Measurements from ENCODE around the gene CAPN11. TPM values are rescaled to one million over a fixed set of nuclear protein-coding genes. Genes with fewer than 3 reads are reported as not detected.
"Not testable (repeated sequence)": the region's sequence is repeated elsewhere in the genome, so short reads cannot be mapped to it uniquely, and the experiment has no call there.

CAPN11 gene
- total RNA-seq, 1 experiment from 2014 or later = 0.97 TPM

GRCh38 chr6:44226368-44227147 lies 67.9 kb downstream of the CAPN11 start:
- Histone ChIP-seq H3K9me3 (replicated peaks) (no peaks in the 10 kb centered on the region), H3K4me3 (no peak overlapping the region; the same call in 1 of the 2 replicates), H3K36me3 (peaks cover 16% of the 10 kb centered on the region; the same call in 1 of the 2 replicates), H3K27ac (peak overlapping the region; percentile 12; the same call in 1 of the 2 replicates), H3K27me3 (no peaks in the 10 kb centered on the region), H3K4me1 (peaks cover 35% of the 10 kb centered on the region)
- peak; percentile 72 for DNase-seq

GRCh38 chr6:44227148-44227793 lies 68.7 kb downstream of the CAPN11 start:
- Histone ChIP-seq H3K36me3 (peaks cover 20% of the 10 kb centered on the region; the same call in 1 of the 2 replicates), H3K27me3 (no peaks in the 10 kb centered on the region), H3K27ac (no peak overlapping the region; the same call in 1 of the 2 replicates), H3K9me3 (replicated peaks) (no peaks in the 10 kb centered on the region), H3K4me1 (peaks cover 32% of the 10 kb centered on the region), H3K4me3 (no peak overlapping the region)
- peak in 1 of 2 experiments; percentile 18 for DNase-seq

- no peaks in the 10 kb centered on the region for H3K27me3 ChIP-seq
- H3K4me1 ChIP-seq = peaks cover 26% of the 10 kb centered on the region
- no peaks in the 10 kb centered on the region for H3K9me3 ChIP-seq (replicated peaks)
- DNase-seq = no peak
- H3K36me3 ChIP-seq = peaks cover 24% of the 10 kb centered on the region; the same call in 1 of the 2 replicates
- H3K27ac ChIP-seq = no peak overlapping the region
- H3K4me3 ChIP-seq = no peak overlapping the region
These were observed 69.4 kb downstream of the CAPN11 start for GRCh38 chr6:44228031-44228430.

DNA sequence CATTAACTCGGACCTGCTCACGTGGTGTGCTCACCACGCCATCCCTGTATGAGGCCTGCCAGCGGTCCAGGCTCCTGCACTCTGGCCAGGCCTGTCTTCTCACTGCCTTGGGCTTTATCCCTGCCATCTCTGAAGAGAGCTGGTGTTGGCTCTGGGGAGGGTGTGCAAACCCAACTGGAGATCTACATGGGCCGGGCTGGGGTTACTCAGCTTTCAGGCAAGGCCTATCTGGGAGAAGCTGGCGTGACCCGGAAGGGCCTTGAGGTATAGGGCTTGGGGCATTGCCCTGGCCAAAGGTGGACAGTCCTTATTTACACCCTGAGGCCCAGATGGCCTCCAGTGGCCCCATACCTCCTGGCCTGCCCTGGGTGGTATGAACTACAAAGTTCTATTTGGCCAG lies 69.8 kb downstream of the CAPN11 start:
- H3K4me3 ChIP-seq = no peak overlapping the region
- peaks cover 26% of the 10 kb centered on the region for H3K4me1 ChIP-seq
- no peak overlapping the region for H3K27ac ChIP-seq
- no peaks in the 10 kb centered on the region for H3K27me3 ChIP-seq
- H3K36me3 ChIP-seq = peaks cover 26% of the 10 kb centered on the region; the same call in 1 of the 2 replicates
- no peak for DNase-seq
- no peaks in the 10 kb centered on the region for H3K9me3 ChIP-seq (replicated peaks)

GRCh38 chr6:44228836-44229235 lies 70.2 kb downstream of the CAPN11 start:
- no peak overlapping the region for H3K4me3 ChIP-seq
- H3K27ac ChIP-seq = no peak overlapping the region
- no peaks in the 10 kb centered on the region for H3K27me3 ChIP-seq
- DNase-seq = no peak
- peaks cover 26% of the 10 kb centered on the region for H3K4me1 ChIP-seq
- H3K36me3 ChIP-seq = peaks cover 26% of the 10 kb centered on the region; the same call in 1 of the 2 replicates
- no peaks in the 10 kb centered on the region for H3K9me3 ChIP-seq (replicated peaks)

- peaks cover 24% of the 10 kb centered on the region for H3K4me1 ChIP-seq
- H3K27me3 ChIP-seq = no peaks in the 10 kb centered on the region
- H3K4me3 ChIP-seq = no peak overlapping the region
- no peaks in the 10 kb centered on the region for H3K9me3 ChIP-seq (replicated peaks)
- H3K36me3 ChIP-seq = peaks cover 29% of the 10 kb centered on the region
- DNase-seq = no peak
- H3K27ac ChIP-seq = no peak overlapping the region
These were observed 70.9 kb downstream of the CAPN11 start for GRCh38 chr6:44229376-44230033.

GRCh38 chr6:44230034-44230675 lies 71.5 kb downstream of the CAPN11 start:
- H3K4me1 ChIP-seq = peaks cover 18% of the 10 kb centered on the region
- no peaks in the 10 kb centered on the region for H3K27me3 ChIP-seq
- H3K36me3 ChIP-seq = peaks cover 34% of the 10 kb centered on the region
- no peak overlapping the region for H3K27ac ChIP-seq
- H3K9me3 ChIP-seq (replicated peaks) = no peaks in the 10 kb centered on the region
- no peak overlapping the region for H3K4me3 ChIP-seq
- no peak for DNase-seq

- not testable (repeated sequence) for H3K27me3 ChIP-seq; H3K27ac ChIP-seq; DNase-seq; H3K4me3 ChIP-seq; H3K9me3 ChIP-seq (replicated peaks); H3K4me1 ChIP-seq
- H3K36me3 ChIP-seq = peaks cover 34% of the 10 kb centered on the region
These were observed 72.8 kb downstream of the CAPN11 start for GRCh38 chr6:44231426-44231825.

DNA sequence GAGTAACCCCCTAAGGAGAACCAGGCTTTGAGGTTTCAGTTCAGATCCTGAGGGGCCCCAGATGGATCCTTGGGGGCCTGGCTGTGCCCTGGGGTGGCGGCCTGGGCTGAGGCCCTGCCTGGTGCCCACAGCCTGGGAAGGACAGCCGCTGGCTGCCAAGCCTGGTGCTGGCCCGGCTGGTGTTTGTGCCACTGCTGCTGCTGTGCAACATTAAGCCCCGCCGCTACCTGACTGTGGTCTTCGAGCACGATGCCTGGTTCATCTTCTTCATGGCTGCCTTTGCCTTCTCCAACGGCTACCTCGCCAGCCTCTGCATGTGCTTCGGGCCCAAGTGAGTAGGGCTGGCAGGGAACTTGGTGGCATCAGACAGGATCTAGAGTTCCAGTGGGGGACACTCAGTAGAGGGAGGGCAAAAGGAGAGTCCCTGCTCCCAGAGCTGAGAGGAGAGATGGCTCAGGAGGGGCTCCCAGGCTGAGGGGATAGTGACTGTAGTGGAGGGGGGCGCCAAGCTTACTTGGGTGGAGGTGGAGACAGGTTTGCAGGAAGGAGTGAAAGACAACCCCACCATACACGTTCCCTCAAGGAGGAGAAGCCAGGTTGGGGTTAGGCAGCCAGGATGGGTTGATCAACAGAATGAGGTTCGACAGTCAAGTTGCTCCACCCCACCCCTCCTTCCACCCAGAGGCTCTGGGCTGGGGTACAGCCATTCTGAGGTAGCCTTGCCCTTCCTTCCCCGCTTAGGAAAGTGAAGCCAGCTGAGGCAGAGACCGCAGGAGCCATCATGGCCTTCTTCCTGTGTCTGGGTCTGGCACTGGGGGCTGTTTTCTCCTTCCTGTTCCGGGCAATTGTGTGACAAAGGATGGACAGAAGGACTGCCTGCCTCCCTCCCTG lies 74.3 kb downstream of the CAPN11 start:
- peaks cover 34% of the 10 kb centered on the region for H3K36me3 ChIP-seq

DNA sequence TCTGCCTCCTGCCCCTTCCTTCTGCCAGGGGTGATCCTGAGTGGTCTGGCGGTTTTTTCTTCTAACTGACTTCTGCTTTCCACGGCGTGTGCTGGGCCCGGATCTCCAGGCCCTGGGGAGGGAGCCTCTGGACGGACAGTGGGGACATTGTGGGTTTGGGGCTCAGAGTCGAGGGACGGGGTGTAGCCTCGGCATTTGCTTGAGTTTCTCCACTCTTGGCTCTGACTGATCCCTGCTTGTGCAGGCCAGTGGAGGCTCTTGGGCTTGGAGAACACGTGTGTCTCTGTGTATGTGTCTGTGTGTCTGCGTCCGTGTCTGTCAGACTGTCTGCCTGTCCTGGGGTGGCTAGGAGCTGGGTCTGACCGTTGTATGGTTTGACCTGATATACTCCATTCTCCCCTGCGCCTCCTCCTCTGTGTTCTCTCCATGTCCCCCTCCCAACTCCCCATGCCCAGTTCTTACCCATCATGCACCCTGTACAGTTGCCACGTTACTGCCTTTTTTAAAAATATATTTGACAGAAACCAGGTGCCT lies 75.0 kb downstream of the CAPN11 start:
- peaks cover 34% of the 10 kb centered on the region for H3K36me3 ChIP-seq
- peaks cover 6% of the 10 kb centered on the region for H3K4me1 ChIP-seq
- no peaks in the 10 kb centered on the region for H3K9me3 ChIP-seq (replicated peaks)
- no peak for DNase-seq
- H3K27me3 ChIP-seq = no peaks in the 10 kb centered on the region
- H3K27ac ChIP-seq = no peak overlapping the region
- no peak overlapping the region for H3K4me3 ChIP-seq

More for the DNA sequence above, 74.3 kb downstream of the CAPN11 start:
- Histone ChIP-seq H3K4me1 (peaks cover 6% of the 10 kb centered on the region), H3K4me3 (no peak overlapping the region), H3K9me3 (replicated peaks) (no peaks in the 10 kb centered on the region), H3K27me3 (no peaks in the 10 kb centered on the region), H3K27ac (no peak overlapping the region)
- DNase-seq = no peak

Other genes starting within 250 kb of the CAPN11 start
- 58.8 and 73.0 TPM in 2 replicates for gene MRPL14, start 31.4 kb upstream of the CAPN11 start, total RNA-seq (2014; rRNA removed; shearing (Covaris generic))
- 11.5 TPM in 2 replicates for gene TMEM63B, start 31.3 kb upstream of the CAPN11 start, total RNA-seq (2014; rRNA removed; shearing (Covaris generic))
- gene MYMX, start 58.1 kb downstream of the CAPN11 start, total RNA-seq (2014; rRNA removed; shearing (Covaris generic)) = 106 and 116 TPM in 2 replicates
- 102 and 109 TPM in 2 replicates for gene SLC29A1, start 64.8 kb downstream of the CAPN11 start, total RNA-seq (2014; rRNA removed; shearing (Covaris generic))
- gene HSP90AB1, start 88.3 kb downstream of the CAPN11 start, total RNA-seq (2014; rRNA removed; shearing (Covaris generic)) = 1,351 and 1,358 TPM in 2 replicates
- 27.8 and 28.5 TPM in 2 replicates for gene SLC35B2, start 98.7 kb downstream of the CAPN11 start, total RNA-seq (2014; rRNA removed; shearing (Covaris generic))
- 7.8 and 9.6 TPM in 2 replicates for gene NFKBIE, start 106.7 kb downstream of the CAPN11 start, total RNA-seq (2014; rRNA removed; shearing (Covaris generic))
- 1.2 and 1.5 TPM in 2 replicates for gene TMEM151B, start 111.6 kb downstream of the CAPN11 start, total RNA-seq (2014; rRNA removed; shearing (Covaris generic))
- 16.3 and 19.3 TPM in 2 replicates for gene AARS2, start 154.5 kb downstream of the CAPN11 start, total RNA-seq (2014; rRNA removed; shearing (Covaris generic))
- gene SPATS1, start 183.8 kb downstream of the CAPN11 start, total RNA-seq (2014; rRNA removed; shearing (Covaris generic)) = not detected in 2 replicates
- 42.3 and 45.2 TPM in 2 replicates for gene CDC5L, start 228.9 kb downstream of the CAPN11 start, total RNA-seq (2014; rRNA removed; shearing (Covaris generic))

All from SJCRH30 (cell line).